K562 (cell line): ENCODE data around the gene SPDYE16. TPM values are rescaled to one million over a fixed set of nuclear protein-coding genes. Genes with fewer than 3 reads are reported as not detected.
"Not testable (repeated sequence)": the region's sequence is repeated elsewhere in the genome, so short reads cannot be mapped to it uniquely, and the experiment has no call there.

Experiments used
- ATAC-seq: fragments of 200-7000 bp; cut with Tn5 transposase; 3 replicates; pipeline ENCODE4 v1.9.1; 2020; ENCODE audit warnings: moderate library complexity
- BruUV-seq: library from RNA; stranded (reverse); fragments of 400-500 nt; replicated peaks from 2 replicates; lab custom pipeline; 2021; lab: Mats Ljungman, UMichigan
- CTCF ChIA-PET: fragments of 300-600 bp; formaldehyde crosslinking; extraction: SDS; loops from one replicate; lab custom pipeline; 2021; ENCODE audit warnings: low intra/inter-chr PET ratio; lab: Yijun Ruan, JAX
- POLR2A ChIA-PET: fragments of 300-600, 350-650 bp; sonication (Branson Sonifier 250); formaldehyde crosslinking; extraction: SDS; loops from one replicate; lab custom pipeline; 2021; ENCODE audit warnings: antibody characterized with exemption, inconsistent platforms; lab: Yijun Ruan, JAX
- DNase-seq, 4 experiments: peaks; one replicate each; pipeline versions ENCODE4 v3.0.0 to v3.0.0-alpha.2; 2011 to 2018; ENCODE audit warnings: low spot score in 3 of 4, mixed read lengths in 3 of 4; ENCODE audit errors: extremely low read depth in 1 of 4
- FAIRE-seq: peaks from 2 replicates; lab custom pipeline; 2011; peaks lifted over from hg19 to GRCh38; lab: Jason Lieb, UNC
- H2AFZ ChIP-seq: 2 replicates; pipeline ENCODE4 v1.6.0; 2011; ENCODE audit warnings: low read depth, low read length, control low read depth, inconsistent platforms
- H3K27ac ChIP-seq: fragments of 200-600 bp; 3 replicates; pipeline ENCODE4 v1.8.0; 2011; ENCODE audit warnings: low read depth, mild to moderate bottlenecking, control low read depth, inconsistent platforms, low read length, moderate library complexity, mixed read lengths; ENCODE audit errors: extremely low read depth
- H3K27me3 ChIP-seq, 2 experiments: fragments of 300-600 bp in 1 of 2; 2 replicates in 1 of 2; 3 replicates in 1 of 2; pipeline versions ENCODE4 v1.6.0 to v1.8.0; 2011; ENCODE audit warnings: inconsistent platforms in 2 of 2, low read length in 2 of 2, mild to moderate bottlenecking in 1 of 2, mixed read lengths in 1 of 2, moderate library complexity in 1 of 2; ENCODE audit not compliant: control insufficient read depth in 2 of 2, insufficient read depth in 2 of 2
- H3K36me3 ChIP-seq: fragments of 300-600 bp; 3 replicates; pipeline ENCODE4 v1.8.0; 2011; ENCODE audit warnings: mild to moderate bottlenecking, low read length, inconsistent platforms; ENCODE audit not compliant: control insufficient read depth, insufficient read depth
- H3K4me1 ChIP-seq, 2 experiments: fragments of 200-600 bp in 1 of 2; replicated peaks in 1 of 2; 2 replicates in 1 of 2; 3 replicates in 1 of 2; pipeline versions ENCODE4 v1.5.1 to v1.8.0; 2011; ENCODE audit warnings: inconsistent platforms in 2 of 2, low read length in 2 of 2, mild to moderate bottlenecking in 1 of 2, mixed read lengths in 1 of 2, moderate library complexity in 1 of 2; ENCODE audit not compliant: control insufficient read depth in 2 of 2, insufficient read depth in 2 of 2
- H3K4me2 ChIP-seq: 2 replicates; pipeline ENCODE4 v1.6.1; 2011; ENCODE audit warnings: low read length, control low read depth, inconsistent platforms, mixed read lengths; ENCODE audit not compliant: insufficient read depth
- H3K4me3 ChIP-seq: fragments of 200-600 bp; sonication (generic), shearing (Covaris generic); 2 replicates; pipeline ENCODE4 v1.5.1; 2016; ENCODE audit warnings: control low read depth, inconsistent platforms
- H3K79me2 ChIP-seq: fragments of 200-600 bp; 3 replicates; pipeline ENCODE4 v1.8.0; 2011; ENCODE audit warnings: low read length, inconsistent platforms; ENCODE audit not compliant: control insufficient read depth, insufficient read depth
- H3K9ac ChIP-seq, 2 experiments: 2 replicates each; pipeline versions ENCODE4 v1.6.0 to v1.6.1; 2011; ENCODE audit warnings: low read depth in 2 of 2, low read length in 2 of 2, control low read depth in 1 of 2, inconsistent platforms in 1 of 2, mild to moderate bottlenecking in 1 of 2, mixed read lengths in 1 of 2; ENCODE audit not compliant: insufficient read depth in 1 of 2
- H3K9me1 ChIP-seq: one replicate; pipeline ENCODE4 v1.6.0; 2011; ENCODE audit warnings: inconsistent platforms, mild to moderate bottlenecking, low read length, moderate library complexity; ENCODE audit not compliant: control insufficient read depth, insufficient read depth
- H3K9me3 ChIP-seq: replicated peaks from 2 replicates; pipeline ENCODE4 v1.5.1; 2011; ENCODE audit warnings: low read depth, low read length, inconsistent platforms; ENCODE audit not compliant: control insufficient read depth, insufficient read depth
- H4K20me1 ChIP-seq: replicated peaks from 2 replicates; pipeline ENCODE4 v1.6.1; 2011; ENCODE audit warnings: low read length, inconsistent platforms, mixed read lengths; ENCODE audit not compliant: control insufficient read depth, insufficient read depth
- NFYB ChIP-seq: IDR thresholded peaks from 2 replicates; pipeline ENCODE4 v1.6.1; 2011; ENCODE audit warnings: mild to moderate bottlenecking, moderate library complexity; ENCODE audit not compliant: insufficient read length; ENCODE audit errors: extremely low read depth
- ZNF121 ChIP-seq: sonication (generic); formaldehyde crosslinking; conservative IDR thresholded peaks from 2 replicates; pipeline ENCODE4 v1.8.0; 2022; ENCODE audit warnings: missing genetic modification reagents
- WGBS: fragments of 100-300 bp; shearing (Covaris generic); methylation state at CpG from one replicate; pipeline ENCODE4 v1.1.6; 2016; ENCODE audit warnings: low coverage, mixed read lengths; ENCODE audit not compliant: insufficient coverage; ENCODE audit errors: missing lambda C conversion rate; 5-methylcytosine and 5-hydroxymethylcytosine counted together
- in situ Hi-C: fragments of 300-500 bp; cut with MboI; formaldehyde crosslinking; loops from 4 replicates; pipeline ENCODE4 v1.15.0; 2018; ENCODE audit warnings: inconsistent platforms, mixed read lengths
- intact Hi-C: fragments of 100-400 bp; cut with micrococcal nuclease; formaldehyde crosslinking; loops from 2 replicates; pipeline ENCODE4 v1.14.2; 2022
- polyA plus RNA-seq, 8 experiments: library from polyadenylated mRNA; depleted of rRNA in 4 of 8; stranded (reverse) in 5 of 8; unstranded in 3 of 8; fragments of >200 nt; fragmentation: Nextera tagmentation in 2 of 8; fragmentation: Illumina TruSeq in 1 of 8; extraction: Ambion mirVana in 2 of 8; extraction: Trizol in 1 of 8; gene quantifications; 2 replicates each; pipeline versions ENCODE4 v1.2.1 to v1.2.3, GENCODE V29; 2011 to 2014; ENCODE audit warnings: inconsistent platforms in 1 of 8, missing spikeins in 1 of 8
- total RNA-seq, 7 experiments: library from RNA; depleted of rRNA in 6 of 7; stranded (reverse); fragments of >200 nt in 6 of 7; fragmentation: Illumina TruSeq in 2 of 7; extraction: Trizol in 2 of 7; gene quantifications; 2 replicates each; pipeline versions ENCODE4 v1.2.1 to v1.2.3, GENCODE V29; 2011 to 2021; ENCODE audit warnings: low replicate concordance in 1 of 7

SPDYE16 gene
- total and polyA plus RNA-seq, 9 of the 15 experiments (the other 6 are each of a cell fraction or from before 2014, with no cell fraction given), result 0.04 to 0.13 (median 0.06) TPM; not detected in 4

DNA sequence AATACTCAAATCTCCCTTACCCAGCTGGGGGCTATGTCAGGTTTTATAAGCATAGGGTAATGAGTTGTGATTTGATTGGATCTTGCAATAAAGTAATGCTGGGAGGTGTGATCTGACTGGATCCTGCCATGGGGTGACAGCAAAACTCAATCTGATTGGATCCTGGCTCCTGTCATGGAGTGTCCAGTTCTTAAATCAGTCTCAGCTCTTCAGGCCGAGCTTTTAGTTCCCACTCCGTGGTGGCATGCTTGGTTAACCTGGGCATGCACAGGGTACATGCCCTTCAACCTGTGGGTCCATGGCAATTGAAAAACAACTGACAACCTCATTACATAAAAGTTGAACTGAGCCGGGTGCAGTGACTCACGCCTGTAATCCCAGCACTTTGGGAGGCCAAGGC is 16.9 kb downstream of the SPDYE16 start:
- H2AFZ ChIP-seq, H3K9ac ChIP-seq, H3K4me1 ChIP-seq, intact Hi-C loops, DNase-seq, BruUV-seq, H3K79me2 ChIP-seq, H3K9me1 ChIP-seq, ATAC-seq, POLR2A ChIA-PET: not testable (repeated sequence)
- TF ChIP-seq NFYB, result peak; percentile 5
- TF ChIP-seq, all 486 proteins: peak for 1; not testable (repeated sequence) for 485
- CTCF ChIA-PET, H3K4me2 ChIP-seq, H3K36me3 ChIP-seq, H3K27ac ChIP-seq, H3K27me3 ChIP-seq, H3K9me3 ChIP-seq, H4K20me1 ChIP-seq, FAIRE-seq, H3K4me3 ChIP-seq: not testable (repeated sequence)
- in situ Hi-C loops, result loop anchor here (5.0 kb wide), 1 partner anchor 1019 kb away; no protein-coding TSS in a partner anchor
- 11% methylated on average over 2 of the region's 4 CpGs for WGBS

DNA sequence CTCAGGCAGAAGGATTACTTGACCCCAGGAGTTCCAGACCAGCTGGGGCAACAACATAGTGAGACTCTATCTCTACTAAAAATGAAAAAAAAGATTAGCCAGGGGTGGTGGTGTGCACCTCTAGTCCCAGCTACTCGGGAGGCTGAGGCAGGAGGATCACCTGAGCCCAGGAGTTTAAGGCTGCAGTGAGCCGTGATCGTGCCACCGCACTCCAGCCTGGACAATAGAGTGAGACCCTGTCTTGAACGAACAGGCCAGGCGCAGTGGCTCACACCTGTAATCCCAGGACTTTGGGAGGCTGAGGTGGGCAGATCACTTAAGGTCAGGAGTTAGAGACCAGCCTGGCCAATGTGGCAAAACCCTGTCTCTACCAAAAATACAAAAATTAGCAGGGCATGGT is 26.2 kb downstream of the SPDYE16 start:
- ATAC-seq, in situ Hi-C loops, H4K20me1 ChIP-seq, H3K4me3 ChIP-seq, H3K36me3 ChIP-seq, H3K4me2 ChIP-seq, FAIRE-seq, H3K79me2 ChIP-seq, H3K9ac ChIP-seq, H3K9me3 ChIP-seq, BruUV-seq, POLR2A ChIA-PET, H2AFZ ChIP-seq, H3K9me1 ChIP-seq, H3K27me3 ChIP-seq, H3K27ac ChIP-seq, DNase-seq: not testable (repeated sequence)
- intact Hi-C loops, result loop anchor here (5.0 kb wide), 1 partner anchor 815 kb away; no protein-coding TSS in a partner anchor
- peaks cover 0 to 28% of the 10 kb centered on the region in 2 experiments; a peak in 2 of 5 replicates for H3K4me1 ChIP-seq
- 17% methylated on average over 6 of the region's 6 CpGs for WGBS
- peak; percentile 54 for TF ChIP-seq ZNF121 (CRISPR knock-in tag)
- CTCF ChIA-PET, result interaction anchor here (0.6 to 1.4 kb wide), 2 partner anchors 596 to 730 kb away, joined by 3 to 10 read pairs; no protein-coding TSS in a partner anchor
